ENCODE measurements around the gene MATCAP1.

DNA sequence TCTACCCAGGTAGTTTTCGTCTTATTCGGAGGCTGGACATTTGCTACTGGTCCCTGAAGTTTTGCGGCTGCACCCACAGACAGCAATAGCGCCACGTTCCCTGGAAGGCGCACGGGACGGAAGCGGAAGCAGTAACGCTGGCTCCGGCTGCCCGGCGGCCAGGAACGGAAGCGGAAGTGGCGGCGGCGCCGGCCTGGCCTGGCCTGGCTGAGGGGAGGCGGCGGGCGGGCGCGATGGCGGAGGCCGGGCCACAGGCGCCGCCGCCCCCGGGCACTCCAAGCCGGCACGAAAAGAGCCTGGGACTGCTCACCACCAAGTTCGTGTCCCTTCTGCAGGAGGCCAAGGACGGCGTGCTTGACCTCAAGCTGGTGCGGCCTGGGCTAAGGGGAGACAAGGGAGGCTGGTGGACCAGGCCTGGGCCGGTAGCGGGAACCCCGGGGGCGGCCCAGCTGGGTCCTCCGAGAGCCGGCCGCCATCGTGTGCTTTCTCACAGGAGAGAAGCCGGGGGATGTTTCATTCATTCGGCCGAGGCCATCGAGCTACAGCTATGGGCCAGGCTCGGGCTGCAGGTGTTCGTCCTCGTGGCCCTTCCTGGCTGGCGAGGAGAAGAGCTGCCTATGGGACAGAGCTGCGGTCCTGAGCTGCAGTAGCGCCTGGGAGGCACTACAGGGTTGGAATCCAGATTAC is 8.4 kb upstream of the MATCAP1 start, which contains the start of gene E2F4:
- TF ChIP-seq TAF1 (conservative IDR thresholded peaks at IDR 0.05) = no peak
- TF ChIP-seq, protein P1, sequence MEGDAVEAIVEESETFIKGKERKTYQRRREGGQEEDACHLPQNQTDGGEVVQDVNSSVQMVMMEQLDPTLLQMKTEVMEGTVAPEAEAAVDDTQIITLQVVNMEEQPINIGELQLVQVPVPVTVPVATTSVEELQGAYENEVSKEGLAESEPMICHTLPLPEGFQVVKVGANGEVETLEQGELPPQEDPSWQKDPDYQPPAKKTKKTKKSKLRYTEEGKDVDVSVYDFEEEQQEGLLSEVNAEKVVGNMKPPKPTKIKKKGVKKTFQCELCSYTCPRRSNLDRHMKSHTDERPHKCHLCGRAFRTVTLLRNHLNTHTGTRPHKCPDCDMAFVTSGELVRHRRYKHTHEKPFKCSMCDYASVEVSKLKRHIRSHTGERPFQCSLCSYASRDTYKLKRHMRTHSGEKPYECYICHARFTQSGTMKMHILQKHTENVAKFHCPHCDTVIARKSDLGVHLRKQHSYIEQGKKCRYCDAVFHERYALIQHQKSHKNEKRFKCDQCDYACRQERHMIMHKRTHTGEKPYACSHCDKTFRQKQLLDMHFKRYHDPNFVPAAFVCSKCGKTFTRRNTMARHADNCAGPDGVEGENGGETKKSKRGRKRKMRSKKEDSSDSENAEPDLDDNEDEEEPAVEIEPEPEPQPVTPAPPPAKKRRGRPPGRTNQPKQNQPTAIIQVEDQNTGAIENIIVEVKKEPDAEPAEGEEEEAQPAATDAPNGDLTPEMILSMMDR (IDR thresholded peaks at IDR 0.05; ENCODE audit: low read depth, low read length, missing input control) = peak; percentile 2

All from liver (tissue), 3 donors.